Superior temporal gyrus (tissue), 1 donor: ENCODE measurements around the gene GPBAR1.

Experiments used
- DNase-seq: peaks from one replicate; pipeline ENCODE4 v3.0.0-alpha.2; 2016; ENCODE audit errors: extremely low spot score

The GPBAR1 gene

GRCh38 chr2:218285604-218286003 is 24.8 kb downstream of the GPBAR1 start:
- DNase-seq, result peak; percentile 46

DNA sequence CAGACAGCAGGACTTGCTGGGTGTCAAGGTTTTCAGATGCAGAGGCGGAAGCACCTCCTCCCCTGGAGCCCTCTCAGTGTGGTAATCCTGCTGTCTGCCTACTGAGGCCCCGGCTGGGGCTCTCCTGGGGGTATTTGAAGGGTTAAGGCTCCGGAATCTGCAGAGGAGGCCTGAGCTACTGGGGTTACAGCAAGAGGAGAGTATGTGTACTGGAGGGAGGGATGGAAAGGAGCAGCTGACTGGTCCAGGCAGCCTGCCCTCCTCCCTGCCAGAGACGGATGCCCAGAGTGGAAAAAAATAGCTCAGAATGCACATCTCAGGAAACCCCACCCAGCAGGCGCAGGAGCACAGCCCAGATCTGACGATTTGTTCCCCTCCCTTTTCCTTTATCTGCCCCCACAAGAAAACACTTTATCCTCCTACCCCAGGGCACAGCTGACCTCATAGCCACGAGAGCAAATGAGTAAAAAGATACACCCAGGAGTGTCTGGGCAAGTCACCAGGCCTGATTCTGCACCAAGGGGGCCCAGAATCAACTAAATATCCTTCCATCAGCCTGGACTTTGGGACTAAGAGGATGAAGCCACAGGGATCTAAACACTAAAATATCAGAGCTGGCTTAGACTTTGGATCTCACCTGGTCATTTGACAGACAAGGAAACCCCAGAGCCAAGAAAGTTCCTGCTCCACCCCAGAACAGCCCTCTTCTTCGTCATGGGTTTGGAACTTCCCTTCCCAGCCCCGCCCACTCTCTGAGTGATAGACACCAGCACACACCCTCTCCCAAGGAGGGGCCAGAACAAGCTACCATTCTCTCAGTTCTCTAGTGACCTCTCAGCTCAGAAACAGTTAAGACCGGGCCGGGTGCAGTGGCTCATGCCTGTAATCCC is 26.0 kb downstream of the GPBAR1 start:
- peak; percentile 93 for DNase-seq

DNA sequence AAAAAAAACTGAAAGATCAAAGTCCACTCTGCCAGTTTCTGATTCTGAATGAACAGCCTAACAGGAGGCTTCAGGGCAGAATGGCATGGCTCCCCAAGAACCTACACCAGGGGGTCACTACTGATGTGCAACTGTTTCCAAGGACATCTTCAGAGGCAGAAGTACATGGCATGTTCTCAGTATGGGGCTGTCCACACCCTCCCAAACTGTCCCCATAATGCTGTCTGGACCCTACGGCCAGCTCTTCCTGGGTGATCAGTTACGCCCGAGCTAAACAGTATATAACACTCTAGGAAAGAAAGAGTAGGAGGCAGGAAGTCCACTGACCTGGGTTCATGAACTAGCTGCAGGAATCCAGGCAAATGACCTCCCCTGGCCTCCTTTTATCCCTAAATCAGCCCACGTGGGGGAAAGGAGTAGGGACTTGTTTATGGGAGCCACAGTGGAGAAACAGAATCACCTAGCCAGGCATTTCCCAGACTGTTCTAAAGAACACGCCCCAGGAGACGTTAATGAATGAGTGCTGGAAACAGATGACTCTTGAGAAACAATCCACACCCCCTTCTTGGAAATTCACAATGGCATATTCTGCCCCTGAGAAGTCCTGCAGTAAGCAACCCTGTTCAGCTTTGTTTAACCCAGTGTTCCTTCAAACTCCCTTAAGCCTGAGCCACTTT is 29.0 kb downstream of the GPBAR1 start:
- peak; percentile 18 for DNase-seq

GRCh38 chr2:218290316-218291261 is 29.8 kb downstream of the GPBAR1 start:
- DNase-seq, result peak; percentile 14

DNA sequence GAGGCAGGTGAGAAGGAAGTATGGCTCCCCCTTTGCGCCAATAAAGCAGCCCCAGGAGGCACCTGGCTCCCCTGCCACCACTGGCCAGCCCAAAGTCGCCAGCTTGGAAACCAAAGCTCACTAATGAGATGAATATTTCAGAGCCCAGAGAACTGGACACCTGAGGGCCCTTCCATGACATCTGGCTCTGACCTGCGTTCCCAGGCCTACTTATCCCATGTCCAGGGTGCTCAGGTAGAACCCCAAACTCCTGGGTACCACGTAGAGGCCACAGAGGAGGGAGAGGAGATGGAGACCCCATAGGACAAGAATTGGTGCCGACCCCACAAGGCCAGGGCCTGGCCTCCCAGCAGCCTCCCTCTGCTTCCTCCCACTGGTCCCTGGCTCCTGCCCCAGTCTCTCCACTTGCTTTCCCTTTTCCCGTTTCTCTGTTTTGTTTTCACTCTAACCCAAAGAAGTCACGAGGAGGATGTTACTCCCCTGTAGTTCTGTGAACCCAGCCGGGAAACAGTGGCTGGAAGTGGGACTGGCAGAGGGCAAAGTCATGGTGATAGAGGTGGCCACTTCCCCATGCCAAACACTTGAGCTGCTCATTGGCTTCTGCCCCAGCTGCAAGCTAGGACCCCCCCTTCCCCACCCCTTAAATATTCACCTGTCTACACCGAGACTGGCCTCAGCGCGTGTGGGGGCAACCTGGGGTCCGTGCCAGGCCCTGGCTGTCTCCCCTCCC is 30.7 kb downstream of the GPBAR1 start:
- DNase-seq, result peak; percentile 25

- DNase-seq, result peak; percentile 73
These were observed 31.5 kb downstream of the GPBAR1 start, which contains the start of gene TMBIM1 for GRCh38 chr2:218292048-218293014. Gene TMBIM1, minus strand, starts transcription at chr2:218292503. Its CDS starts 10,362 bp downstream, at chr2:218282141.

GRCh38 chr2:218293715-218294429 is 33.1 kb downstream of the GPBAR1 start:
- DNase-seq, result no peak

GRCh38 chr2:218294430-218295022 is 33.7 kb downstream of the GPBAR1 start:
- DNase-seq, result no peak

DNA sequence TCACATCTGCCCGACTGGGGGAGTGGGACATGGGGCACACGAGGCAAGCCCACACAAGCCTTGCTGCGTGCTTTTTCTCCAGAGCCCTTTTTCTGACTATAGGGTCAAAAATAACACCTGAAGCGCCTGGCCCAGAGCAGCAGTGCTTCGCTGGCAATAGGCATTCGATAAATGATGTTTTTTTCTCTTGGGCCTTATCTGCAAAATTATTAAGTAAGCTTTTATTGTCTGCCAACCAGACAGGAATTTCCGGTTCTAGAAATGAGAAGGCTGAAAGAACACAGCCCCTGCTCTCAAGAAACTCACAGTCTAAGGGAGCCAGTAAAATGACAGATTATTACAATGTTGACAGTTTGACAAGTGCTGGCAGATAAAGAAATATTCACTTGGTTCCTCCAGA is 34.2 kb downstream of the GPBAR1 start:
- no peak for DNase-seq

- no peak for DNase-seq
These were observed 35.4 kb downstream of the GPBAR1 start for GRCh38 chr2:218296200-218296599.

GRCh38 chr2:218296847-218297246 is 36.0 kb downstream of the GPBAR1 start:
- DNase-seq, result peak; percentile 87

- DNase-seq, result peak; percentile 73
These were observed 37.6 kb downstream of the GPBAR1 start for GRCh38 chr2:218298314-218298875.

GRCh38 chr2:218300141-218300540 is 39.3 kb downstream of the GPBAR1 start:
- peak; percentile 9 for DNase-seq

DNA sequence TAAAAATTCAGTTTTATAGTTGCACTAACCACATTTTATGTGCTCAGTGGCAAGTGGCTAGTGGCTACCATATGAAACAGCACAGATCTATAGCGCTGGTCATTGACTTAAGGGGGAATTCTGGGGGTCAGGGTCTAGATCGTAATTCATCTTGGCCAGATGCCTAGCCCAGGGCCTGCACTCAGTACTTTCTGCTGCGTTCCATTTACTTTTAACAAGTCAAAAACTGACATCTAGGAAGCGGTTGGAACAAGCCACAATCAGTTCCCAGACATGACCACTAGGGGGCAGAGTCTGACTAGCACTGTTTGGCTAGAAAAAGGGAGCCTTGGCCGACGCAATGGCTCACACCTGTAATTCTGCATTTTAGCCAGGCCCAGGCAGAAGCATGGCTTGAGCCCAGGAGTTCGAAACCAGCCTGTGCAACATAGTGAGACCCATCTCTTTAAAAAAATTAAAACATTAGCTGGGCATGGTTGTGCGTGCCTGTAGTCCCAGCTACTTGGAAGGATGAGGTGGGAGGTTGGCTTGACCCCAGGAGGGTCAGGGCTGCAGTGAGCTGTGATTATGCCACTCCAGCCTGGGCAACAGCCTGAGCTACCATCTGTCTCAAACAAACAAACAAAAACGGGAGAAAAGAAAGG is 40.5 kb downstream of the GPBAR1 start:
- DNase-seq, result peak; percentile 97

GRCh38 chr2:218305383-218305782 is 44.6 kb downstream of the GPBAR1 start:
- DNase-seq, result no peak

DNA sequence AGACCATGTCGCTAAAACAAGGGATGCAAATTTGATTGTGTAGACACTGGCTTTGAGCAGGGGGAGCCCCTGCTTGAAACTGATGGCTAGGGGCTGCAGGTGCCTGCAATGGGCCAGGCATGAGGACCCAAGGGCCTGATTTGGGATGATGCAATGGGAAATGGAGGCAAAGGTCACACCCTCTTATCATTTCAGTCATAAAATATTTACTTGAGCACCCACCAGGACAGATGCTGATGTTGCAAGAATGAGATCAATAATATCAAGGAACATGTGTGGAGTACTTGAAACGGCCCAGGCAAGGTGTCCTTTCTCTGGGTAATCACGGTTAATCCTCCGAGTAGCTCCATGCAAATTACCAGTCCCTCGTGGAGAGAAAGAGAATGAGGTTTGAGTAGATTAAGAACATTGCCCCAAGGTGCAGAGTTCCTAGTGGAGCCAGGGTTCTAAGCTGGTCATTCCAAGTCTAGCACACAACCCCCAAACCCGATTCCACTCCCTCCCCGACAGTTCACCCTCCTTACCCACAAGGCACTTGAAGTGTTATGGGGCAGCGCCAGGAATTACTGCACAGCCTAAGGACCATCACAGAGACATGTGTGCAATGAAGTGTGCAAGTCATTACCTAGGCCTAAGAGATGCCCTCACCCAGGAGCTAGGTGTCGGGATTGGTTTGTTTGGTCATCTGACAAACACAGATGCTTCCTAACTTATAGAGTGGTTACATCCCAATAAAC is 45.5 kb downstream of the GPBAR1 start:
- no peak for DNase-seq

DNA sequence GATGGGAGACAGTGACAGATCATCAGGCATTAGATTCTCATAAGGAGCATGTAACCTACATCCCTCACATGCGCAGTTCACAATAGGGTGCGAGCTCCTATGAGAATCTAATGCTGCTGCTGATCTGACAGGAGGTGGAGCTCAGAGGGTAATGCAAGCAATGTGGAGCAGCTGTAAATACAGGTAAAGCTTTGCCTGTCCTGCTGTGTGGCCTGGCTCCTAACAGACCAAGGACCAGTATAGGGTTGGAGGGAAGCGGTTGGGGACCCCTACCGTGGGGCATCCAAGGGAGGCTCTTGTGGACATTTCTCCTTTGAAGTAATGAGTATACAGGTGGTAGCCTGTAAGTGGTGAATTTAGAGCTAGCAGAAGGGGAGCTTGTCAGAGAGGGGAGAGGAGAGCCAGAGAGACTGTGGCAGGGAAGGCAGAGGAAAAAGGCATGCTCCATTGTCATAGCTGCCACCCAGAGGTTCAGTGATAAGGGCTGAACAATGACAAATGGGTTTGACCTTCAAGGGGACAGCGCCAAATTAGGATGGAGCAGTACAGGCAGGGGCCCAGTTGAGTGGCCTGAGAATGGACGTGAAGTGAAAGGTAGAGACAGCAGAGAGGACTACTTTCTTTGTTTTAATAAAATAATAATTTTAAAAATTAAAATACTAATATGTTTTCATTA is 46.7 kb downstream of the GPBAR1 start:
- DNase-seq, result no peak
